CD1c-positive myeloid dendritic cell (primary cell): ENCODE results near the gene NPS.

Experiments used
- DNase-seq: peaks from one replicate; pipeline ENCODE4 v3.0.0-alpha.2; 2016; ENCODE audit errors: extremely low spot score

NPS gene

GRCh38 chr10:127549009-127549408 is at the start of gene NPS:
Gene NPS, plus strand, starts transcription at chr10:127549309. Its CDS starts 60 bp downstream, at chr10:127549369.
- DNase-seq: no peak

GRCh38 chr10:127500127-127500526 is 49.0 kb upstream of the NPS start:
- DNase-seq: no peak

- DNase-seq: no peak
These were observed 43.0 kb upstream of the NPS start for GRCh38 chr10:127506094-127506493.

- no peak for DNase-seq
These were observed 26.8 kb upstream of the NPS start for GRCh38 chr10:127522298-127522697.

- no peak for DNase-seq
These were observed 25.6 kb upstream of the NPS start for GRCh38 chr10:127523476-127523875.

GRCh38 chr10:127524229-127524628 is 24.9 kb upstream of the NPS start:
- DNase-seq: no peak

- no peak for DNase-seq
These were observed 24.0 kb upstream of the NPS start for GRCh38 chr10:127524908-127525665.

- no peak for DNase-seq
These were observed 23.4 kb upstream of the NPS start for GRCh38 chr10:127525686-127526085.

- DNase-seq: no peak
These were observed 22.9 kb upstream of the NPS start for GRCh38 chr10:127526161-127526560.

GRCh38 chr10:127527320-127527719 is 21.8 kb upstream of the NPS start:
- DNase-seq: no peak

GRCh38 chr10:127527891-127528290 is 21.2 kb upstream of the NPS start:
- DNase-seq: no peak

- no peak for DNase-seq
These were observed 16.9 kb upstream of the NPS start for GRCh38 chr10:127532193-127532592.

GRCh38 chr10:127532659-127533058 is 16.4 kb upstream of the NPS start:
- DNase-seq: no peak

- peak; percentile 44 for DNase-seq
These were observed 15.0 kb upstream of the NPS start for GRCh38 chr10:127534074-127534473.

GRCh38 chr10:127534496-127534895 is 14.6 kb upstream of the NPS start:
- peak; percentile 8 for DNase-seq

- DNase-seq: no peak
These were observed 13.2 kb upstream of the NPS start for GRCh38 chr10:127535802-127536515.

- no peak for DNase-seq
These were observed 11.9 kb upstream of the NPS start for GRCh38 chr10:127536972-127537760.

- DNase-seq: no peak
These were observed 11.2 kb upstream of the NPS start for GRCh38 chr10:127537924-127538323.

- DNase-seq: no peak
These were observed 1.1 kb upstream of the NPS start for GRCh38 chr10:127548022-127548421.

GRCh38 chr10:127550861-127551260 is 1.8 kb downstream of the NPS start:
- no peak for DNase-seq

GRCh38 chr10:127552446-127552845 is 3.3 kb downstream of the NPS start:
- DNase-seq: no peak

- no peak for DNase-seq
These were observed 4.3 kb downstream of the NPS start for GRCh38 chr10:127553417-127553816.

GRCh38 chr10:127556916-127557315 is 7.8 kb downstream of the NPS start:
- no peak for DNase-seq
